Measurements from ENCODE around the gene PHACTR3. TPM values are rescaled to one million over a fixed set of nuclear protein-coding genes. Genes with fewer than 3 reads are reported as not detected.

Gene PHACTR3
- polyA plus RNA-seq, 1 experiment, result not detected

- H3K27me3 ChIP-seq (ENCODE audit: control insufficient read depth, insufficient read depth, low read length), result peaks cover 19% of the 10 kb centered on the region
- no peak for TF ChIP-seq CTCF (IDR thresholded peaks at IDR 0.05; ENCODE audit: low read depth, low read length)
- H3K4me3 ChIP-seq (ENCODE audit: low read depth, low read length), result no peak overlapping the region
- H3K27ac ChIP-seq (ENCODE audit: low read depth, low read length), result no peak overlapping the region
- no peak for DNase-seq (ENCODE audit: low read depth, low spot score)
- no peaks in the 10 kb centered on the region for H3K9me3 ChIP-seq (ENCODE audit: control insufficient read depth, insufficient read depth, low read length)
- CTCF ChIA-PET, result no interaction called here
- POLR2A ChIA-PET, result no interaction called here
These were observed 26.4 kb upstream of the PHACTR3 start for GRCh38 chr20:59577809-59578435.

- peaks cover 19% of the 10 kb centered on the region for H3K27me3 ChIP-seq (ENCODE audit: control insufficient read depth, insufficient read depth, low read length)
- ChIA-PET CTCF (no interaction called here), POLR2A (no interaction called here)
- no peak overlapping the region for H3K4me3 ChIP-seq (ENCODE audit: low read depth, low read length)
- no peak overlapping the region for H3K27ac ChIP-seq (ENCODE audit: low read depth, low read length)
- no peak for TF ChIP-seq CTCF (IDR thresholded peaks at IDR 0.05; ENCODE audit: low read depth, low read length)
- no peak for DNase-seq (ENCODE audit: low read depth, low spot score)
- no peaks in the 10 kb centered on the region; the same call in 1 of the 2 replicates for H3K9me3 ChIP-seq (ENCODE audit: control insufficient read depth, insufficient read depth, low read length)
These were observed 25.6 kb upstream of the PHACTR3 start for GRCh38 chr20:59578436-59579403.

GRCh38 chr20:59579404-59580145 lies 24.8 kb upstream of the PHACTR3 start:
- ChIA-PET POLR2A (no interaction called here), CTCF (interaction anchor here (1.8 kb wide), 1 partner anchor 9 kb away, joined by 11 read pairs; no protein-coding TSS in a partner anchor)
- DNase-seq (ENCODE audit: low read depth, low spot score), result no peak
- no peak overlapping the region for H3K27ac ChIP-seq (ENCODE audit: low read depth, low read length)
- peaks cover 18% of the 10 kb centered on the region for H3K27me3 ChIP-seq (ENCODE audit: control insufficient read depth, insufficient read depth, low read length)
- no peak overlapping the region for H3K4me3 ChIP-seq (ENCODE audit: low read depth, low read length)
- no peaks in the 10 kb centered on the region; the same call in 1 of the 2 replicates for H3K9me3 ChIP-seq (ENCODE audit: control insufficient read depth, insufficient read depth, low read length)
- no peak for TF ChIP-seq CTCF (IDR thresholded peaks at IDR 0.05; ENCODE audit: low read depth, low read length)

GRCh38 chr20:59580146-59580946 lies 24.0 kb upstream of the PHACTR3 start:
- no peak for DNase-seq (ENCODE audit: low read depth, low spot score)
- H3K27ac ChIP-seq (ENCODE audit: low read depth, low read length), result no peak overlapping the region
- TF ChIP-seq CTCF (IDR thresholded peaks at IDR 0.05; ENCODE audit: low read depth, low read length), result no peak
- peaks cover 18% of the 10 kb centered on the region for H3K27me3 ChIP-seq (ENCODE audit: control insufficient read depth, insufficient read depth, low read length)
- no peaks in the 10 kb centered on the region; the same call in 1 of the 2 replicates for H3K9me3 ChIP-seq (ENCODE audit: control insufficient read depth, insufficient read depth, low read length)
- CTCF ChIA-PET, result interaction anchor here (1.8 kb wide), 1 partner anchor 9 kb away, joined by 11 read pairs; no protein-coding TSS in a partner anchor
- POLR2A ChIA-PET, result no interaction called here
- no peak overlapping the region for H3K4me3 ChIP-seq (ENCODE audit: low read depth, low read length)

Data from AG04450 (cell line).